CD4-positive, alpha-beta T cell (primary cell): ENCODE results near the gene INMT. TPM values are rescaled to one million over a fixed set of nuclear protein-coding genes. Genes with fewer than 3 reads are reported as not detected.

Experiments
- ATAC-seq: fragments of 200-7000 bp; cut with Tn5 transposase; one replicate; pipeline ENCODE4 v1.10.0; 2022; ENCODE audit warnings: mild to moderate bottlenecking; ENCODE audit not compliant: poor library complexity
- CTCF ChIA-PET: fragments of 350-600 bp; sonication (Branson Sonifier 250); formaldehyde crosslinking; loops from one replicate; lab custom pipeline; 2021; ENCODE audit warnings: antibody characterized with exemption, inconsistent platforms; lab: Charles Lee
- POLR2A ChIA-PET: fragments of 350-600 bp; sonication (Branson Sonifier 250); formaldehyde crosslinking; loops from one replicate; lab custom pipeline; 2021; ENCODE audit warnings: antibody characterized with exemption, inconsistent platforms; lab: Charles Lee
- DNase-seq, 14 experiments: peaks; one replicate each; pipeline ENCODE4 v3.0.0-alpha.2; 2013 to 2020; ENCODE audit warnings: mixed read lengths in 2 of 14
- H3K27ac ChIP-seq, 2 donors: one replicate each; pipeline versions ENCODE4 v1.5.1 to v1.7.0; 2013; ENCODE audit warnings: low read length in 2 of 2, low read depth in 1 of 2, mild to moderate bottlenecking in 1 of 2
- H3K27me3 ChIP-seq, 2 experiments: 1 replicate in 1 of 2; 2 replicates in 1 of 2; pipeline versions ENCODE4 v1.6.1 to v1.7.0; 2013; ENCODE audit warnings: low read length in 2 of 2, control low read depth in 1 of 2, mild to moderate bottlenecking in 1 of 2, moderate library complexity in 1 of 2; ENCODE audit not compliant: insufficient read depth in 2 of 2, control insufficient read depth in 1 of 2
- H3K36me3 ChIP-seq: one replicate; pipeline ENCODE4 v1.6.1; 2013; ENCODE audit warnings: low read length, control low read depth; ENCODE audit not compliant: insufficient read depth
- H3K4me1 ChIP-seq: one replicate; pipeline ENCODE4 v1.6.1; 2013; ENCODE audit warnings: low read length, control low read depth; ENCODE audit not compliant: insufficient read depth
- H3K4me3 ChIP-seq: one replicate; pipeline ENCODE4 v1.5.1; 2013; ENCODE audit warnings: mild to moderate bottlenecking, low read length, moderate library complexity
- H3K9me3 ChIP-seq, 2 experiments: 1 replicate in 1 of 2; 2 replicates in 1 of 2; pipeline versions ENCODE4 v1.6.1 to v1.7.0; 2013; ENCODE audit warnings: low read length in 2 of 2, mild to moderate bottlenecking in 2 of 2, control low read depth in 1 of 2, moderate library complexity in 1 of 2; ENCODE audit not compliant: control insufficient read depth in 1 of 2, insufficient read depth in 1 of 2
- H3K27ac Mint-ChIP-seq: one replicate; pipeline ENCODE4 v1.8.0; 2020; ENCODE audit warnings: mixed read lengths
- H3K27me3 Mint-ChIP-seq: one replicate; pipeline ENCODE4 v1.8.0; 2021; ENCODE audit warnings: mixed read lengths
- H3K36me3 Mint-ChIP-seq: one replicate; pipeline ENCODE4 v1.8.0; 2021; ENCODE audit warnings: low read depth, mixed read lengths
- H3K4me1 Mint-ChIP-seq: one replicate; pipeline ENCODE4 v1.8.0; 2021; ENCODE audit warnings: low read depth, mixed read lengths
- H3K4me3 Mint-ChIP-seq: one replicate; pipeline ENCODE4 v1.8.0; 2020; ENCODE audit warnings: mild to moderate bottlenecking, mixed read lengths
- H3K9me3 Mint-ChIP-seq: one replicate; pipeline ENCODE4 v1.8.0; 2020; ENCODE audit warnings: mixed read lengths
- intact Hi-C, 2 experiments: fragments of 100-400 bp; cut with DNase I in 1 of 2; cut with micrococcal nuclease in 1 of 2; formaldehyde crosslinking; loops; one replicate each; pipeline versions ENCODE4 v1.15.1 to v1.9.0; 2023 to 2025; cut with DNase I, micrococcal nuclease
- total RNA-seq, 174 experiments: library from RNA in 2 of 174; stranded (reverse) in 2 of 174; gene quantifications; one replicate each; pipeline ENCODE4 v1.2.3 and lab custom pipeline; 2021 to 2026
- TF ChIP-seq, protein P1 (sequence below): fragments of 200-600 bp; IDR thresholded peaks from one replicate; pipeline ENCODE4 v1.8.0; 2022; ENCODE audit warnings: antibody characterized with exemption, mild to moderate bottlenecking

The INMT gene
- total RNA-seq, 2 experiments from 2014 or later: 0.36 to 0.69 TPM

DNA sequence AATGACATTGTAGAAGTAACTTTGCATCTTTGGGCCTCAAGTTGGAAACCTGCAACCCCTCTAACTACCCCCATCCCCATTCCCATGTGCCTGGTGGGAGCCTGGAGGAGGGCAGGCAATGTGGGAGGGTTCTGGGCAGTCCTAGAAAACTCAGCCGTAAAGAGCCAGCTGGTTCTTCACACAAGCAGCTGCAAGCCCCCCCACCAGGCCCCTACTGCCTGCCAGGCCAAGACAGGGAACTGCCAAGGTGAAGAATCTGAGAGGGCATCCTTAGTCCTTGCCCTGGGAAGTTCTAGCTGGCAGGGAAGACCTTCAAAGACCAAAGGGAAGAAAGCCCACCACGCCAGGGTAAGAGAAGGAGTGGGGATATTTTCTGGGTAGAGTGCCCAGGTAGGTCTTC is 12.2 kb upstream of the INMT start:
- no peak overlapping the region for H3K4me3 Mint-ChIP-seq
- H3K36me3 Mint-ChIP-seq: no peaks in the 10 kb centered on the region
- POLR2A ChIA-PET: interaction anchor here (0.7 to 3.7 kb wide), 5 partner anchors 9 to 62 kb away, joined by 3 to 115 read pairs (median 3); no protein-coding TSS in a partner anchor
- H3K27me3 Mint-ChIP-seq: no peaks in the 10 kb centered on the region
- peaks cover 41% of the 10 kb centered on the region for H3K4me1 Mint-ChIP-seq
- CTCF ChIA-PET: interaction anchor here (1.0 to 2.0 kb wide), 7 partner anchors 13 to 190 kb away, joined by 3 to 11 read pairs (median 4); partner anchors contain the start of gene CRHR2
- no peak for DNase-seq
- Histone ChIP-seq H3K4me1 (peaks cover 50% of the 10 kb centered on the region), H3K27me3 (no peaks in the 10 kb centered on the region), H3K36me3 (no peaks in the 10 kb centered on the region), H3K9me3 (peaks cover 0 to 3% of the 10 kb centered on the region in 2 experiments), H3K4me3 (no peak overlapping the region), H3K27ac (peak overlapping the region; percentile 2 to 66)
- peak overlapping the region; percentile 89 for H3K27ac Mint-ChIP-seq
- TF ChIP-seq, protein P1, sequence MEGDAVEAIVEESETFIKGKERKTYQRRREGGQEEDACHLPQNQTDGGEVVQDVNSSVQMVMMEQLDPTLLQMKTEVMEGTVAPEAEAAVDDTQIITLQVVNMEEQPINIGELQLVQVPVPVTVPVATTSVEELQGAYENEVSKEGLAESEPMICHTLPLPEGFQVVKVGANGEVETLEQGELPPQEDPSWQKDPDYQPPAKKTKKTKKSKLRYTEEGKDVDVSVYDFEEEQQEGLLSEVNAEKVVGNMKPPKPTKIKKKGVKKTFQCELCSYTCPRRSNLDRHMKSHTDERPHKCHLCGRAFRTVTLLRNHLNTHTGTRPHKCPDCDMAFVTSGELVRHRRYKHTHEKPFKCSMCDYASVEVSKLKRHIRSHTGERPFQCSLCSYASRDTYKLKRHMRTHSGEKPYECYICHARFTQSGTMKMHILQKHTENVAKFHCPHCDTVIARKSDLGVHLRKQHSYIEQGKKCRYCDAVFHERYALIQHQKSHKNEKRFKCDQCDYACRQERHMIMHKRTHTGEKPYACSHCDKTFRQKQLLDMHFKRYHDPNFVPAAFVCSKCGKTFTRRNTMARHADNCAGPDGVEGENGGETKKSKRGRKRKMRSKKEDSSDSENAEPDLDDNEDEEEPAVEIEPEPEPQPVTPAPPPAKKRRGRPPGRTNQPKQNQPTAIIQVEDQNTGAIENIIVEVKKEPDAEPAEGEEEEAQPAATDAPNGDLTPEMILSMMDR: no peak
- H3K9me3 Mint-ChIP-seq: no peaks in the 10 kb centered on the region
- no peak for ATAC-seq
- intact Hi-C loops: loop anchor here (1.0 to 10.0 kb wide), 9 partner anchors 12 to 465 kb away; partner anchors contain the start of gene CRHR2 (in 2 of the 2)

DNA sequence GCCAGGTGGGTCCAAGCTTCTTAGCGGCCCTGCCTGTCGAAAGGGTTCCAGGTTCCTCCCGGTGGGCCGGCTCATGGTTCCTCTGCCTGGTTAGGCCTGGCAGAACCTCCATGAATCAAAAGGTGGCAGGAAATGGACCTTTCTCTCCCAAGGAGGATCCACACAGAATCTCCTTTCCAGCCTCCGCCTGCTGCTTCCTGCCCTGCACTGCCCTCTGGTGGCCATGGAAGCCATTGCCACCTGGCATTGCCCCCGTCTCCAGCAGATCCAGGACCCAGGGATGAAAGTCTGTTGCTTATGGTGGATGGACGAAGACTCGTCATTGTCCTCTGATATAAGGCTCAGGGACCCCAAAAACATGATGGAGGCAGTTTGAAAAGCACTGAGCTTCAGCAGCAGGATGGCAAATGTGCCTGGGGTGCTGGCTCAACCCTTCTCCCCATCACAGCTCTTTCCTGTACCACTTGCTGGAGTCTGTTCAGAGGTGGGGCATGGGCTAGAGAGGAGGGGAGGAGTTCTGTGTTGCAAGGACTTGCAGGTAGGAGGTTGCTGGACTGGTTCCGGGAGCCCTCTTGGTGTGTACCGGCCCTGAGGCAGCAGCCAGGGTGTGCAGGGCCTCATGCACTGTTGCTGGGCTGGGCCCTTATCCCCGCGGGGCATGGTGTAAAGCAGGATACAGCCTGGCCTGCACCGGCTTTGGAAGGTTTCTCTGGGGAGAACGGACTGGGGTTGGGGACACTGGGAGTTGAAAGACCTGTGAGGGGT is 11.3 kb upstream of the INMT start:
- POLR2A ChIA-PET: interaction anchor here (0.7 to 3.7 kb wide), 6 partner anchors 10 to 61 kb away, joined by 3 to 115 read pairs (median 4); partner anchors contain the start of gene CRHR2
- peak overlapping the region; percentile 70 for H3K27ac Mint-ChIP-seq
- H3K9me3 ChIP-seq: peaks cover 0 to 3% of the 10 kb centered on the region in 2 experiments

DNA sequence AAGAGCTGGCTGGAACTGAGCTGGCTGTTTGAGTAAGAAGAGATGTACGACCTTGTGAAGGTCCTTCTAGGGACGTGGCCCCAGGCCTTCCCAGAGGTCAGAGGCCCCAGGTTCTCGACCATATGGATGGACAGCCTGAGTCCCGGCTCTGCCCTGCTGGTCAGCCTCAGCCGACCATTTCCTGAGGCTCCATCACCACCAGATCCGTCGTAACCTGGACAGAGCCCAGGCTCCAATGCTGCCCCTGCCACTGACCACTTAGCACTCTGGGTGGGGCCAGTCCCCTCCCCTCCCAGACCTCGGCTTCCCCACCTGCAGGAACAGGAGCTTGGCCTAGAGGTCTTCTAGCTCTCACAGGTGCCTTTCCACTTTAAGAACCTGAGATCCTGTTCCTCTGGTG is 10.6 kb upstream of the INMT start:
- H3K4me3 Mint-ChIP-seq: no peak overlapping the region
- H3K27me3 Mint-ChIP-seq: no peaks in the 10 kb centered on the region
- intact Hi-C loops: loop anchor here in 1 of 2 experiments (2.0 to 10.0 kb wide), 3 partner anchors 124 to 466 kb away; no protein-coding TSS in a partner anchor
- TF ChIP-seq, protein P1: no peak
- H3K36me3 ChIP-seq: no peaks in the 10 kb centered on the region
- ChIA-PET POLR2A (interaction anchor here (1.0 kb wide), 1 partner anchor 31 kb away, joined by 3 read pairs; no protein-coding TSS in a partner anchor), CTCF (interaction anchor here (1.4 to 1.5 kb wide), 3 partner anchors 15 to 177 kb away, joined by 3 to 8 read pairs (median 3); no protein-coding TSS in a partner anchor)
- H3K27ac Mint-ChIP-seq: no peak overlapping the region
- DNase-seq (no peak), ATAC-seq (no peak)
- no peak overlapping the region for H3K4me3 ChIP-seq
- no peaks in the 10 kb centered on the region for H3K9me3 Mint-ChIP-seq
- no peaks in the 10 kb centered on the region for H3K36me3 Mint-ChIP-seq
- peaks cover 51% of the 10 kb centered on the region for H3K4me1 ChIP-seq
- H3K27me3 ChIP-seq: no peaks in the 10 kb centered on the region
- no peak overlapping the region for H3K27ac ChIP-seq
- peaks cover 0 to 2% of the 10 kb centered on the region in 2 experiments for H3K9me3 ChIP-seq
- peaks cover 35% of the 10 kb centered on the region for H3K4me1 Mint-ChIP-seq

More for the DNA sequence above, 11.3 kb upstream of the INMT start:
- Mint-ChIP-seq H3K36me3 (no peaks in the 10 kb centered on the region), H3K27me3 (no peaks in the 10 kb centered on the region), H3K4me3 (peak overlapping the region; percentile 46), H3K9me3 (no peaks in the 10 kb centered on the region), H3K4me1 (peaks cover 35% of the 10 kb centered on the region)
- H3K27me3 ChIP-seq: no peaks in the 10 kb centered on the region
- no peak overlapping the region for H3K4me3 ChIP-seq
- peaks cover 51% of the 10 kb centered on the region for H3K4me1 ChIP-seq
- ATAC-seq (peak; percentile 66), DNase-seq (peak; percentile 56 to 85 (median 73))
- TF ChIP-seq, protein P1: peak; percentile 99
- H3K36me3 ChIP-seq: no peaks in the 10 kb centered on the region
- no peak overlapping the region for H3K27ac ChIP-seq
- CTCF ChIA-PET: interaction anchor here (1.0 to 2.0 kb wide), 7 partner anchors 14 to 191 kb away, joined by 3 to 11 read pairs (median 4); partner anchors contain the start of gene CRHR2
- intact Hi-C loops: loop anchor here (1.0 to 10.0 kb wide), 9 partner anchors 13 to 466 kb away; partner anchors contain the start of gene CRHR2 (in 2 of the 2)
